Endometrial microvascular endothelial cells (primary cell): Measurements from ENCODE around the gene CDH22. TPM values are rescaled to one million over a fixed set of nuclear protein-coding genes. Genes with fewer than 3 reads are reported as not detected.

Experiments
- in situ Hi-C: cut with HindIII; loops from 2 replicates; pipeline ENCODE4 v1.10.0; 2017; ENCODE audit warnings: low sequenced_read_pairs, low pct_unique_long_range_greater_than_20kb; ENCODE audit errors: inconsistent ontology term
- total RNA-seq: library from RNA; depleted of rRNA; stranded (reverse); fragments of >200 nt; gene quantifications from one replicate; pipeline ENCODE4 v1.2.3, GENCODE V29; 2015; ENCODE audit errors: inconsistent ontology term

The CDH22 gene
- total RNA-seq, 1 donor from 2014 or later = not detected

DNA sequence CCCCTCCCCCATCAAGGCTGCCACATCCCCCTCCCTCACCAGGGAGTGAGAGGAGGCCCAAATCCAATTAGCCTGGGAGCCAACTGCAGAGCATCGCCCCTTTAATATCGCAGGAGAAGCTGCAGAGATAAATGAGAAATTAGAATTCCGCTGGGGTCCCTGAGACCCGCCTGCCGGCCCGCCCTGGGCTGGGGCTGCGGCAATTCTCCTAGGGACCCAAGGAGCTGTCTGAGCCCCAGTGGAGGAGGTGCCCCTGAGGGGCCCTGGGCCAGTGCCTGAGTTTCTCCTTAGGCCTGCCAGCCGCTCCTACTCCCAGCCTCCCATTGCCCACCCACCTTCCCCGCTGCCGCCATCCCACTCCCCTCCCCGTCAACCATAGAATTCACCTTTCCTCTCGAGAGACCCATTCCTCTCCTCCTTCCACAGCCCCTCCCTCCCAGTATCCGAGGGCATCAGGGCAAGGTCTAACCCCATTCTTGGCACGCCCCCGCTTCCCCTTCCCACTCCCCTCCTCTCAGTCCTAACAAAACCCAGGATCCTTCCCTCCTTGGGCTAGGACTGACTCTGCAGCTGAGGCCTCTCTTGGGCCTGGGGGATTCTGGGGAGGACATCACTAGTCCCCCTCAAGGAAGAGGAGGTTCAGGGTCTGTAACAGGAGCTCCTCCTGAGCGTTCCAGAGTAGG is 20.0 kb upstream of the CDH22 start:
- in situ Hi-C loops = no loop called here

DNA sequence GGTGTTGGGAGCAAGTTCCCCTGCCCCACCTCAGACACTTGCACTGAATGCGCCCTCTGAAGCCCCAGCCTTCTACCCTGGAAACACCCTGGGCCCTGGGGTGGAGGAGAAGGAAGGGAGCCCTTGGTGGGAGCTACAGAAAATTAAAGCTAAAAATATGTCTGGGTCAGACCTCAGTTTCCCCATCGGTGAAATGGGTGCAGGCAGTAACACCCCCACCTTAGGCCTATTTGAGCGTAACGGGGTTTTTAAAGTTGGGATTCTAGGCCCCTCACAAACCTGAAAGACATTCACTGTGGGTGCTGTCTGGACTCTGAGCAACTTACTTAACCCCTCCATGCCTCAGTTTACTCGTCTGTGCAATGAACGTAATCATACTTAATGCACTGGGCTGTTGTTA is 19.3 kb upstream of the CDH22 start:
- in situ Hi-C loops = no loop called here

DNA sequence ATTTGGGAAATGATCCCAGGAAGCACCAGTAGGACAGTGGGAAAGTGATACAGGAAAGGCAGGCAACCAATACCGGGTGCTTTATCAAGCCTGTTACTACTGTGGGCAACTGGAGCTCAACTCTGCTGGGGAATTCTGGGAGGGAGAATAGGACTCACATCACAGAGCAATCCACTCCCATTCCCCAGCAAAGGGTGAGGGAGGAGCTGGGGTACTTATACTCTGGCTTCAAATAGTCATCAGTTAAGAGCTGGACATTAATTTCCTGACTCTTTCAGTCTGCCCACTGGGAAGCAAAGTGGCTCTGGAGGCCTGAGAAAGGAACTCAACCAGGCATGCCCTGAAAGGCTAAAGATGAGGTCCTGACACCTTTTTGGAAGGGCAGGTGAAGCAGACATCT is 17.5 kb upstream of the CDH22 start:
- in situ Hi-C loops = no loop called here

DNA sequence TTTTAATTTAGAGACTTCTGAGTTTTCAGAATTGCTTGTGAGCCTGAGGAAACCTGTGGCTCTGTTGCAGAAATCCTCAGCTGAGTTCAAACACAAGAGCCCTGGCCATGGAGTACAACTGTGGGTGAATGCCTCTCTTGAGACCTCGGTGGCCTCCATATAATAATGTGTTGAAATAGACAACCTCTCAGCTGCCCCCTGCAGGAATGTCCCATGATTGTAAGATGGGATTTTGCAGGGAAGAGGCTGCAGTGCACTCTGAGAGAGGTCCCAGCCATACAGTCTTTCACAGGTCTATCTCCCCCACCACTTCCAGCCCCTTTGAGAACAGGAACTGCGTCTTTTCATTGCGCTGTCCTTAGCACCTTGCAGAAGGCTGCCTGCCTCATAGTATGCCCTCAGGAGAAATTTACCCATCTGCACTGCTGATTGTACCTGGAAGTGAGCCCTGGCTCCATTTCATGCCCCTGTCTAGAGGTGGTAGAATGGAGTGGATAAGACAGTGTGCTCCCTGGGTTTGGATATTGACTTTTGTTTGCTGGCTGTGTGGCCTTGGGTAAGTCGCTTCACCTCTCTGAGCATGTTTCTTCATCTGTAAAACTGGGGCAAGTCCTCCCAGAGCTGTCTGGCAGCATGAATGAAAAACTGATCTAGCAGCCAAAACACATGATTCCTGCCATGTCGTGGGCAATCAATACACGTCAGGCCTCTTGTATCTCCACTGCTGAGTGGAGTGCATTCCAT is 16.8 kb upstream of the CDH22 start:
- in situ Hi-C loops = no loop called here

DNA sequence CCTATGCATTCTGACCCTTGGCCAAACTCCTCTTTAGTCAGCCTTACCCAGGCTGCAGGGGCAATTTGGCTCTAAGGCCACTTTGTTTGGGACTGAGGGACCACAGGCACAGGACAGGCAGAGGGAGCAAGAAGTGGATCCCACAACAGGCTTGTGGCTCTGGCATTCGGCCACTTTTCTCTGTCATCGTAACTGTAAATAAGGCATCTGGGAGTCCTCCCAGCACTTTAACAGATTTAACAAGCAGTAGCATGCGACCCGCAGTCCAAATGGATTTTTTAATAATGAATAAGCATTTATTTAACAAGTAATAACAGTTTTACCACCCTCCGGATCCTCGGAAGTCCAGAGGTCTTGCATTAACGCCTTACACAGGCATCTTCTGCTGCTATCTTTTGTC is 16.1 kb upstream of the CDH22 start:
- in situ Hi-C loops = no loop called here

DNA sequence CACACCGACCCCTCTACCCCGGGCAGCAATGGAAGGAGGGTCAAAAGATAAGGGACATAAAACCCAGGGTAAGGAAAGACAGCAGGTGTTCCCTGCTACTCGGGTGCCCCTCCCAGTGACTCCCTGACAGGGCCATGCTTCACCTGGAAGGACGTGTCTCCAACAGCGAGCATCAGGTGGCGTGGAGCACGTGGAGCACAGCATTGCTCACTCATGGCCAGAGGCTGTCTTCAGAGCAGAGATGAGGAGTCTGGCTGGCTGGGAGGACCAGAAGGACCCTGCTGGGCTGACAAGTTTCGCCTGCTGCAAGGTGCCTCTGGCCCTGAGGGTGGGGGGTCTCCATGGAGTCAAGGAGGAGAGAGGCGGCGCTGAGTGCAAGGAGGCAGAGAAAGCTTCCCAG is 15.3 kb upstream of the CDH22 start:
- in situ Hi-C loops = no loop called here

DNA sequence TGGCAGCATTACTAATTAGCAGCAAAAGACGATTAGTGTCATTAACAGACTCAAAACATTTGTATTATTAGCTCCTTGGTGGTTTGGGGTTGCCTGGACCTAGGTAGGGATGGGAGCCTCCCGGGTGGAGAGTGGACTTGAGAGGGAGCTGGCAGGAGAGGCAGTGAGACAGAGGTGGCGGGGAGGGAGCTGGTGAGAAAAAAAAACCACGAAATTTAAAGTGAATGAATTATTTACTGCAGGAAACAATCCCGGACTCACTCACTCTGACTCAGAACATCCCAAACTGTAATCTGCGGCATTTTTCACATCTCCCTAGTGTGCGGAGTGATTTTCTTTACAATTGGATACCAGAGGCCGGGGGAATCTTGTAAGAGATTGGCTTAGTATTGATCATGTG is 14.3 kb upstream of the CDH22 start:
- in situ Hi-C loops = no loop called here

DNA sequence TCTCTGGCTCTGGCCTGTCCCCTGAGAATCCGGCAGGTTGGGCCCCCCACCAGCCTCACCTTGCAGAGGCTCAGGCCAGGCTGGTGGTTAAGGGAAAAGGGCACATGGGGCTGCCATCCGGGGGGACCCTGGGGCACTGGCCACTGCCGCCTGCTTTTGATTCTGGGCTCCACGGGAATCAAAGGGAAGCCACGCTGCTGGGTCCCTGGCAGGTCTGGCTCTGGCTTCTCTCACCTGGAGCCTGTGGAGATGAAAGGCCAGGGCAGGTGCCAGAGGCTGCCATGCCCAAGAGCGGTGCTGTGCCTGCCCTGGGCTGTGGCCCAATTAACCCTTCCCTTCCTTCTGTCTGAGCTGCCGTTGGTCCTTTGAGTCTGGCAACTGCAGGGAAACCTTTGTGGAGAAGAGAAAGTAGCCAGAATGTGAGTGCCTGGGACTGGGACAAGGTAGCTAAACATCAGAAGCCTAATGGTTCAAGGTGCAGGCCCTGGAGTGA is 9.4 kb upstream of the CDH22 start:
- in situ Hi-C loops = no loop called here

DNA sequence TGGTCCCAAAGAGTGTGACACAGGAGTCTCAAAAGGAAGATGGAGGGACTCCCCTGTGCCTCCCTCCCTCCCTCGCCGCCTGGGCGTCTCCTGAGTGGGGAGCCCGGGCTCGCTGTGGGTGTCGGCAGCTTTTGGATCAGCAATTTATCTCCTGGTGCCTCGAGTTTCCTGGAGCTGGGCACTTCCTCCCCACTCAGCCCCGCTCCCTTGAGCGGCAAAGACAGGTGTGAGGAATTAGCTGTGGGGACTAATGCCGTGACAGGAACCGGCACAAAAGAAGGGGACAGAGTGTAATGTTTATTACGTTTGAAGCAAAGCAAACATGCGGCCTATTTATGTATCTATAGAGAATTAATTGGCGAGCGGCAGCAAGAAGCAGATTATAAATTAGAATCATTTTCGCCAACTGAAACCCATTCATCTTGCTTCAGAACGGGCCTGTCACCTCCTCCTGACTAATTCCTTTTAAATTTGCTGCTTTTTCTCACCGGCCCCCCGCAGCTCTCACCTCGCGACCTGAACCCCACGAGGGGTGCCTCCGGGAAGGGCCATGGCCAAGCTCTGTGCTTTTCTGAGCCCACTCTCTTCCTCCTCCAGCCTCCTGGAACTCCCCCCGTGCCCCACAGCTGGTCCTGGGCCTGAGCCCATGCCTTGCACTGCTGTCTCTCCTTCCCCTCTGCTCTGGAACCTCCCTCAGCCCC is 8.8 kb upstream of the CDH22 start:
- in situ Hi-C loops = no loop called here

DNA sequence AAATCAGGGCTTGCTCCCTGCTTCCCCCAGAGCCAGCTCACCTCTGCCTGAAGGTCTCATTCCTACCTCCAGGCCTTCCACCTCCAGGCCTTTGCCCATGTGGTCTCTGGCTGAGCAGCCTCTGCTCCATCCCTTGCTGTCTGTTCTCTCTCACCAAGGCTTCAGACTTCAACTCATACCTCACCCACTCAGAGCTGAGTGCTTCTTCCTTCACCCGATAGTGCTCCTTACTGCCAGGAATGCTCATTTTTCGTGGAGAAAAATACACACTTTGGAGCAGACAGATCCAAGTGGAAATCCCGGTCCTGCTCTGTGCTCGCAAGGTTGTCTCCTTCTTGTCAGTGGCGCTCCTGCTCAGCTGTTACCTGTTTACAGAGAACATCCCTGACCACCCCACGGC is 7.0 kb upstream of the CDH22 start:
- in situ Hi-C loops = no loop called here

DNA sequence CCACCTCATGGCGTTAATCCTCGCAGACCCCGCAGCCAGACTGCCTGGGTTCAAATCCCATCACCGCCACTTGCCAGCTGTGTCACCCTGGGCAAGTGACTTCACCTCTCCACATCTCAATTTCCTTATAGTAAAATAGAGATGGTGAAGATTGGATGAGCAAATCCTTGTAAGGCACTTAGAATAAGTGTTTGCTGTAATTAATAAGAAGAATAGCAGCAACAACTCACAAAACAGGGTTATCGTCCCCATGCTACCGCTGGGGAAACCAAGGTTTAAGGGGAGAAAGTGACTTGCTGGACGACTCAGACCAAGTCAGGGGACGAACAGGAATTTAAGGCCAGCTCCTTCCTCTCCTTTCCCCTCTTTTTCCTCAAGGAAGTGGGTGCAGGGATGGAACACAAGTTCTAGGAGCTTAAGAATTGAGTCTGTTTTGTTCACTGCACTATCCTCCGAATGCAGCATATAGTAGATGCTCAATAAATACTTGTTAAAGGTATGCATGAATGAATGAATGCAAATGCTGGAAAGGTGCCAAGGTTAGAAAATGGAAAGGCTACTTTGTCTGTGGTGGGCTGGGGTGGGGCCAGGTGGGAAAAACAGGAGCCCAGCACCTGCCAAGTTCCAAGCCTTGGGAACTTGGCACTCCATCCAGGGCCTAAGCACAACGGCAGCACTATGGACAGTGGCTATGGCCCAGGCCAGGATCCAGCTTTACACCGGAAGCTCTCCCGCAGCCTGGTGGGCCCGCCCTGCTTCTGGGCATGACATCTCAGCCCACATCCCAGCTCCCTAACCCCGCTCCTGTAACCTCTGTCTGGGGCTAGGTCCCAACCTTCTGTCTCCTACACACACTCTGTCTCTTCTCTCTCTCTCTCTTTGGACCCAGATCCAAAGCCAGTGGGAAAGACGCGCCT is 4.9 kb upstream of the CDH22 start:
- in situ Hi-C loops = no loop called here

DNA sequence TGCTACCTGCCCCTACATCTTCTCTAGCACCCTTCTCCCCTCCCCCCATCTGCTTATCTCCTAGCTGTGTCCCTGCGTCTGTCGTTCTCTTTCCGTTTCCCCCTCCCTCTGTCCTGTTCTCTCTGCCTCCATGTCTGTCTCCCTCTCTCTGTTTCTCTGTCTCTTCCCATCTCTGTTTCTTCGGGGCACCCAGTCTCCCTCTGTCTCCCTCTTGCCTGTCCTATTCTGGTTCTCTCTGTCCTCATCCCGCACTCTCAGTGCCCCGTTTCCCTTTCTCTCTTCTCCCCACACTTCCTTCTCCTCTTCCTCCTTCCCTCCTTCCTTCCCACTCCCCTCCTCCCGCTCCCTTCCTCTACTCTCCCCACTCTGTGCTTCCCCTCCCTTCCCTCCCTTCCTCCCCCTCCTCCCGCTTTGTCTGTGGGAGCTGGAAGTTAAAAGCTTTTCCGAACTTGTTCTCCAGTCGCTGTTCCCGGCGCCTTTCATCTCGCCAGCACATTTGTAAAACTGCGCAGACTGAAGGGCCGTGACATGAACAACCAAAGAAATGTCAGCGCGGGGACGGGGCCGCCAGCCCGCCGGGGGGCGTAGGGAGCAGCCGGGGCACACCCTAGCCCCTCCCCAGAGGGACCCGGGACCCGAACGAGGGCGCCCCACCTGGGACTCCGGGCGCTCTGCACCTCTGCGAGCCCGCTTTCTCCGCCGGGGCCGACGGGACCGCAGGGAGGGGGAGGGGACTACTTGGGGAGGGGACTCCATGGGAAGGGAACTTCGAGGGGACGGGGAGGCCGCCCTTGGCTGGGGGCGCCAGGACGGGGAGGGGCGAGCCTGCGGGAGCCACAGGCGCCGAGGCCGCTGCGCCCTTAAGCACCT is 4.0 kb upstream of the CDH22 start:
- in situ Hi-C loops = no loop called here

DNA sequence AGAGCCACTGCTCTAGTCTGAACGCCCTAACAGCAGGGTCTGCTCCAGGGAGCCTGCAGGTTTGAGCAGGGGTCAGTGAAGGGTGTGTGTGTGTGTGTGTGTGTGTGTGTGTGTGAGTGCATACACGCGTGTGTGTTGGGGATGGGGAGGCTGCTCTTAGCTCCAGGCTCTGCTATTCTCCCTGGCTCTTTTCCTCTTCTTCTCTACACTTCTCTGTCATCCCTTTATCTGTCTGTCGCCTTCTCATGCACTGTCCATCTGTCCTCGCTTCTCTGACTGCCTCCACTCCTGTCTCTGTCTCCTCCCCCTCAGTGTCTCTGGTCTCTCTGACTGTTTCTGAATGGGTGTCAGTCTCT is 3.4 kb upstream of the CDH22 start:
- in situ Hi-C loops = no loop called here

DNA sequence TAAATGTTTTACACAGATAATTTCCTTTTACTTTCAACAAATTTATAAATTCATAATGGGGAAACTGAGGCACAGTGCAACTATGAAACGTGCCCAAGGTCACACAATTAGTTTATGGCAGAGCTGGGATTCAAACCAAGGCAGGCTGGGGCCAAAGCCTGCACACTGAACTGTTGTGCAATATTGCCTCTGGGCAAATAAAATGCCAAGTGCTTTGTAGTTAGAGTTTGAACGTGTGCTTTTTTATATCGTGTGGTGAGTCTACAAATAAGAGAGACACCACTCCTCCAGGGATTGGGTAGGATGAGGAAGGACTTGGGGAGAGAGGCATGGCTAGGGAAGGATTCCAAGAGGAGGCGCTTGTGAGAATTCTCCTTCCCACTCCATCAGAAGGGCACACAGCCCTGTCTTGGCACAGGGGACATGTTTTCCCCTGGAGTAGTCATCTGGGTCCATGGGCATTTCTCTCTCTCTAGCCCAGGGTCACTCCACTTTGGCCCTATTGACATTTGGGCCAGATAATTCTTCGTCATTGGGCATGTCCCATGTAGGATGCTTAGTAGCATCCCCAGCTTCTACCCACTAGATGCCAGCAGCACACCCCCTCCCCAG is 2.8 kb upstream of the CDH22 start:
- in situ Hi-C loops = no loop called here

DNA sequence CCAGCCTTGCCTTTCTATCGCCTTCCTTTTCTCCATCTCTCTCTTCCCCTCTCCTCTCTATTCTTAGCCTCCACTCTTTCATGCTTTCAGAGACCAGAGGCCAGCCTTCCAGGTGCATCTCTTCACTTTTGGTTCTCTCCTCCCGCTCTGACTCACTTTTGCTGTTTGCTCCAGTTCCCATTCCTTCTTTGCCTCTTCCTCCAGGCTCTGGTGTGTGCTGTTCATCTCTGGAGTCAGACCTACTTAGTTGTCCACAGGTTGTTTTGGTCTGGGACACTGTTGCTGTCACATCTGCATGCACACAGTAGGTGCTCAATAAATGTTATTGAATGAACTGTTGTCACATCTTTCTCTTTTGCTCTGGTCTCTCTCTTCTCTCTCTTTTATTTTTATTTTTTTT is 1.6 kb upstream of the CDH22 start:
- in situ Hi-C loops = no loop called here

DNA sequence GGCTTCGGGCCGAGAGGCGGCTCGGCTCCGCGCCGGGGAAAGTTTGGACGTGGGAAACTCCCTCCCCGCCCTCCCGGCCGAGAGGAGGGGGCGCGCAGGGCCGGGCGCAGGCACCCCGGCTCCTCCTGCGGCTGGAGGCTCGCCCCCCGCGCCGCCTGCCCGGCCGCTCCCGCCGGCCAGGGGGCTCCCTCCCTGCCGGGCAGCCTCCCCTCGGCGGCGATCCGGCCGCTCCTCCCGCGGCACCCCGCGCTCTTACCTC is 370 bp downstream of the CDH22 start:
- in situ Hi-C loops = no loop called here

DNA sequence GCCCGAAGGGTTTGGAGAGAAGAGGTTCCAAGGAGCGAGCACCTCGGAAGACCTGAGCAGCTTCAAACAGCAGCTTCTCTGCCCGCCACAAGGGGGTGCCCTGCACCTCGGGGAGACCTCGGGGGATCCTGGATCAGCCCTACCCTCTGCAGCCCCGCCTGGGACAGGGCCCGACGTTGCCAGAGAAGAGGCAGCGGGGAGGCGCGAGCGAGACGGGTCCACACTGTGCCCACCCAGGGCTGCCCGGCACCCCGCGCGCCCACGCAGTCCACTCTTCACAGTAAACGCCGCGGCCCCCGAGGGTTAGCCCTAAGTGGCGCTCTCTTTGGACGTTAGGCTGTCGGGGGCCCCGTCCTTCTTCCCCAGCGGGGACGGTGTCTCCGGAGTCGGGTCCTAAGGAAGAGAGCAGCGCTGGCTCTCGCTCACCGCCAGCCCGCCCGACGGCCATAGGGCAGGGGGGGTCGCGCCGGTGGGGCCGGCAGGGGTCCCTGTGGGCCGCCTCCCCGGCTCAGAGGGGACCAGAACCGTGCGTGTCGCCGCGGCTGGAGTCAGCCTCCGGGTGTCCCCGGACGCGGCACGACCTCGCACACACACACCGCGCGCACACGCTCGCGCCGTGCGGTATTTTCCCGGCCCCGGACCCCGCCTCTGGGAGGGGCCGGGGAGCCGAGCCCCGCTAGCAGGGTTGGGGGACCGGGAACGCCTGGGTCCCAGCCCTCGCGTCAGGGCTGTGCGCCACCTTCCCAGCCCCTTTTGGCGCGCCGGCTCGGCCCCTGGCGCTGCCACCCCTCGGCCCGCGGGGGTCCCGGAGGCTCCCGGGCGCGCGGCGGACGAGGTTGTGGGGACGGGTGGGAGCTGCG is 929 bp downstream of the CDH22 start:
- in situ Hi-C loops = no loop called here
